Testis (tissue), 3 donors: ENCODE results near the gene RBFOX1. TPM values are rescaled to one million over a fixed set of nuclear protein-coding genes. Genes with fewer than 3 reads are reported as not detected.

ENCODE experiments used
- DNase-seq: peaks from one replicate; pipeline ENCODE4 v3.0.0-alpha.2; 2019
- H3K27ac ChIP-seq, 2 donors: fragments of 200-600 bp; sonication (generic); one replicate each; pipeline ENCODE4 v1.5.1; 2019
- H3K27me3 ChIP-seq: fragments of 200-600 bp; sonication (generic); one replicate; pipeline ENCODE4 v1.5.1; 2019
- H3K36me3 ChIP-seq: fragments of 200-600 bp; sonication (generic); one replicate; pipeline ENCODE4 v1.5.1; 2017; ENCODE audit warnings: low read depth; ENCODE audit errors: missing control alignments
- H3K4me1 ChIP-seq: fragments of 200-600 bp; sonication (generic); one replicate; pipeline ENCODE4 v1.5.1; 2019
- H3K4me3 ChIP-seq, 2 donors: fragments of 200-600 bp; sonication (generic); one replicate each; pipeline ENCODE4 v1.5.1; 2017 to 2019
- H3K9me3 ChIP-seq: fragments of 200-600 bp; sonication (generic); one replicate; pipeline ENCODE4 v1.5.1; 2017
- CTCF ChIP-seq, 3 experiments: fragments of 450-650 bp in 2 of 3; fragments of 200-600 bp in 1 of 3; sonication (generic) in 1 of 3; IDR thresholded peaks; one replicate each; pipeline ENCODE4 v1.5.1; 2016 to 2019; ENCODE audit warnings: antibody characterized with exemption in 3 of 3, mild to moderate bottlenecking in 2 of 3, moderate library complexity in 1 of 3
- POLR2A ChIP-seq: fragments of 450-650 bp; IDR thresholded peaks from one replicate; pipeline ENCODE4 v1.6.1; 2017; ENCODE audit warnings: antibody characterized with exemption, mild to moderate bottlenecking, moderate library complexity
- WGBS, 2 donors: methylation state at CpG; one replicate each; pipeline ENCODE4 v1.1.5; 2018; 5-methylcytosine and 5-hydroxymethylcytosine counted together
- intact Hi-C: fragments of 100-400 bp; cut with DNase I; formaldehyde crosslinking; loops from one replicate; pipeline ENCODE4 v1.15.1; 2023; ENCODE audit warnings: low total_unique reads
- polyA plus RNA-seq: library from polyadenylated mRNA; stranded (reverse); fragments of 350-450 nt; fragmentation: Illumina TruSeq; extraction: RNeasy Lipid Tissue Mini Kit (QIAGEN cat#74804); gene quantifications from one replicate; pipeline ENCODE4 v1.2.3, GENCODE V29; 2014; ENCODE audit warnings: low read depth, low replicate concordance; ENCODE audit not compliant: insufficient read depth
- total RNA-seq, 2 donors: library from RNA; depleted of rRNA; stranded (reverse); fragments of >200 nt; gene quantifications; one replicate each; pipeline ENCODE4 v1.2.3, GENCODE V29; 2016

Gene RBFOX1
- total and polyA plus RNA-seq, 3 donors from 2014 or later, result 0.68 to 2.8 (median 1.1) TPM

- intact Hi-C loops, result no loop called here
These were observed 106.9 kb downstream of the RBFOX1 start for GRCh38 chr16:7439518-7439917.

GRCh38 chr16:7440886-7441400 lies 108.3 kb downstream of the RBFOX1 start:
- no peak for DNase-seq
- 80 to 82% methylated on average over 6 of the region's 6 CpGs for WGBS, 2 donors
- H3K4me1 ChIP-seq, result no peaks in the 10 kb centered on the region

More at GRCh38 chr16:7439518-7439917, 106.9 kb downstream of the RBFOX1 start:
- Histone ChIP-seq H3K4me1 (no peaks in the 10 kb centered on the region), H3K27ac (no peak overlapping the region), H3K4me3 (no peak overlapping the region), H3K9me3 (no peaks in the 10 kb centered on the region), H3K36me3 (no peaks in the 10 kb centered on the region), H3K27me3 (no peaks in the 10 kb centered on the region)
- TF ChIP-seq POLR2A (no peak), CTCF (IDR thresholded peaks at IDR 0.05) (no peak)
- DNase-seq, result no peak
- 73 to 80% methylated on average over 4 of the region's 4 CpGs for WGBS, 2 donors

GRCh38 chr16:7442050-7442449 lies 109.4 kb downstream of the RBFOX1 start:
- Histone ChIP-seq H3K27ac (no peak overlapping the region), H3K4me3 (no peak overlapping the region), H3K27me3 (no peaks in the 10 kb centered on the region), H3K36me3 (no peaks in the 10 kb centered on the region), H3K4me1 (no peaks in the 10 kb centered on the region), H3K9me3 (no peaks in the 10 kb centered on the region)
- intact Hi-C loops, result no loop called here
- 70 to 82% methylated on average over 7 of the region's 7 CpGs for WGBS, 2 donors
- TF ChIP-seq POLR2A, result no peak
- TF ChIP-seq CTCF (IDR thresholded peaks at IDR 0.05), result no peak
- no peak for DNase-seq

More at GRCh38 chr16:7440886-7441400, 108.3 kb downstream of the RBFOX1 start:
- intact Hi-C loops, result no loop called here
- TF ChIP-seq CTCF (IDR thresholded peaks at IDR 0.05) (no peak), POLR2A (no peak)
- Histone ChIP-seq H3K27ac (no peak overlapping the region), H3K9me3 (no peaks in the 10 kb centered on the region), H3K27me3 (no peaks in the 10 kb centered on the region), H3K36me3 (no peaks in the 10 kb centered on the region), H3K4me3 (no peak overlapping the region)

GRCh38 chr16:7443142-7443541 lies 110.5 kb downstream of the RBFOX1 start:
- intact Hi-C loops, result no loop called here
- Histone ChIP-seq H3K4me1 (no peaks in the 10 kb centered on the region), H3K27ac (no peak overlapping the region), H3K36me3 (no peaks in the 10 kb centered on the region), H3K4me3 (no peak overlapping the region), H3K9me3 (no peaks in the 10 kb centered on the region), H3K27me3 (no peaks in the 10 kb centered on the region)
- 71 to 85% methylated on average over 4 of the region's 4 CpGs for WGBS, 2 donors
- no peak for DNase-seq
- TF ChIP-seq CTCF (IDR thresholded peaks at IDR 0.05) (no peak), POLR2A (no peak)

- no peak for DNase-seq
- intact Hi-C loops, result no loop called here
- Histone ChIP-seq H3K4me3 (no peak overlapping the region), H3K27me3 (no peaks in the 10 kb centered on the region), H3K27ac (no peak overlapping the region), H3K9me3 (no peaks in the 10 kb centered on the region), H3K4me1 (no peaks in the 10 kb centered on the region), H3K36me3 (no peaks in the 10 kb centered on the region)
- 73 to 74% methylated on average over 11 of the region's 11 CpGs for WGBS, 2 donors
- TF ChIP-seq POLR2A (no peak), CTCF (IDR thresholded peaks at IDR 0.05) (no peak)
These were observed 111.2 kb downstream of the RBFOX1 start for GRCh38 chr16:7443648-7444365.
